ENCODE results near the gene TMCO2.

TMCO2 gene

GRCh38 chr1:40257688-40258444, 10.1 kb downstream of the TMCO2 start, which contains the start of gene ZMPSTE24:
TSS of gene ZMPSTE24 (plus strand) at chr1:40258236. CDS start at chr1:40258272, 36 bp downstream.
- peak; percentile 89 to 92 for DNase-seq (ENCODE audit: low read depth in 2 of 2)

GRCh38 chr1:40258445-40258769, 10.7 kb downstream of the TMCO2 start:
- no peak for DNase-seq (ENCODE audit: low read depth in 2 of 2)

GRCh38 chr1:40264354-40264781, 16.6 kb downstream of the TMCO2 start:
- DNase-seq (ENCODE audit: low read depth in 2 of 2), result peak in 1 of 2 donors; percentile 15

- no peak for DNase-seq (ENCODE audit: low read depth in 2 of 2)
These were observed 17.6 kb downstream of the TMCO2 start for GRCh38 chr1:40265298-40265697.

GRCh38 chr1:40265919-40266318, 18.2 kb downstream of the TMCO2 start:
- no peak for DNase-seq (ENCODE audit: low read depth in 2 of 2)

GRCh38 chr1:40266786-40267535, 19.2 kb downstream of the TMCO2 start:
- DNase-seq (ENCODE audit: low read depth in 2 of 2), result no peak

GRCh38 chr1:40267767-40268187, 20.0 kb downstream of the TMCO2 start:
- DNase-seq (ENCODE audit: low read depth in 2 of 2), result no peak

GRCh38 chr1:40268211-40268610, 20.5 kb downstream of the TMCO2 start:
- DNase-seq (ENCODE audit: low read depth in 2 of 2), result no peak

GRCh38 chr1:40270152-40270834, 22.6 kb downstream of the TMCO2 start:
- no peak for DNase-seq (ENCODE audit: low read depth in 2 of 2)

GRCh38 chr1:40272653-40273213, 25.0 kb downstream of the TMCO2 start:
- DNase-seq (ENCODE audit: low read depth in 2 of 2), result no peak

GRCh38 chr1:40273547-40274166, 25.9 kb downstream of the TMCO2 start:
- DNase-seq (ENCODE audit: low read depth in 2 of 2), result no peak

GRCh38 chr1:40274331-40274730, 26.6 kb downstream of the TMCO2 start:
- no peak for DNase-seq (ENCODE audit: low read depth in 2 of 2)

GRCh38 chr1:40276122-40276521, 28.4 kb downstream of the TMCO2 start:
- no peak for DNase-seq (ENCODE audit: low read depth in 2 of 2)

GRCh38 chr1:40281853-40282252, 34.1 kb downstream of the TMCO2 start:
- DNase-seq (ENCODE audit: low read depth in 2 of 2), result no peak

- DNase-seq (ENCODE audit: low read depth in 2 of 2), result no peak
These were observed 43.6 kb downstream of the TMCO2 start for GRCh38 chr1:40291293-40291692.

- no peak for DNase-seq (ENCODE audit: low read depth in 2 of 2)
These were observed 51.9 kb downstream of the TMCO2 start for GRCh38 chr1:40299366-40300248.

- DNase-seq (ENCODE audit: low read depth in 2 of 2), result no peak
These were observed 52.5 kb downstream of the TMCO2 start for GRCh38 chr1:40300249-40300567.

GRCh38 chr1:40300651-40301050, 52.9 kb downstream of the TMCO2 start:
- DNase-seq (ENCODE audit: low read depth in 2 of 2), result no peak

- DNase-seq (ENCODE audit: low read depth in 2 of 2), result no peak
These were observed 53.3 kb downstream of the TMCO2 start for GRCh38 chr1:40301066-40301465.

Measured in activated CD4-positive, alpha-beta T cell treated with anti-CD3 and anti-CD28 coated beads for 24 hours (primary cell).